CD4-positive, alpha-beta T cell (primary cell): ENCODE data around the gene SEMA5A. TPM values are rescaled to one million over a fixed set of nuclear protein-coding genes. Genes with fewer than 3 reads are reported as not detected.

Experiments
- ATAC-seq: fragments of 200-7000 bp; cut with Tn5 transposase; one replicate; pipeline ENCODE4 v1.10.0; 2022; ENCODE audit warnings: mild to moderate bottlenecking; ENCODE audit not compliant: poor library complexity
- CTCF ChIA-PET: fragments of 350-600 bp; sonication (Branson Sonifier 250); formaldehyde crosslinking; loops from one replicate; lab custom pipeline; 2021; ENCODE audit warnings: antibody characterized with exemption, inconsistent platforms; lab: Charles Lee
- POLR2A ChIA-PET: fragments of 350-600 bp; sonication (Branson Sonifier 250); formaldehyde crosslinking; loops from one replicate; lab custom pipeline; 2021; ENCODE audit warnings: antibody characterized with exemption, inconsistent platforms; lab: Charles Lee
- DNase-seq, 14 experiments: peaks; one replicate each; pipeline ENCODE4 v3.0.0-alpha.2; 2013 to 2020; ENCODE audit warnings: mixed read lengths in 2 of 14
- H3K27ac ChIP-seq, 2 donors: one replicate each; pipeline versions ENCODE4 v1.5.1 to v1.7.0; 2013; ENCODE audit warnings: low read length in 2 of 2, low read depth in 1 of 2, mild to moderate bottlenecking in 1 of 2
- H3K27me3 ChIP-seq, 2 experiments: 1 replicate in 1 of 2; 2 replicates in 1 of 2; pipeline versions ENCODE4 v1.6.1 to v1.7.0; 2013; ENCODE audit warnings: low read length in 2 of 2, control low read depth in 1 of 2, mild to moderate bottlenecking in 1 of 2, moderate library complexity in 1 of 2; ENCODE audit not compliant: insufficient read depth in 2 of 2, control insufficient read depth in 1 of 2
- H3K36me3 ChIP-seq: one replicate; pipeline ENCODE4 v1.6.1; 2013; ENCODE audit warnings: low read length, control low read depth; ENCODE audit not compliant: insufficient read depth
- H3K4me1 ChIP-seq: one replicate; pipeline ENCODE4 v1.6.1; 2013; ENCODE audit warnings: low read length, control low read depth; ENCODE audit not compliant: insufficient read depth
- H3K4me3 ChIP-seq: one replicate; pipeline ENCODE4 v1.5.1; 2013; ENCODE audit warnings: mild to moderate bottlenecking, low read length, moderate library complexity
- H3K9me3 ChIP-seq, 2 experiments: 1 replicate in 1 of 2; 2 replicates in 1 of 2; pipeline versions ENCODE4 v1.6.1 to v1.7.0; 2013; ENCODE audit warnings: low read length in 2 of 2, mild to moderate bottlenecking in 2 of 2, control low read depth in 1 of 2, moderate library complexity in 1 of 2; ENCODE audit not compliant: control insufficient read depth in 1 of 2, insufficient read depth in 1 of 2
- H3K27ac Mint-ChIP-seq: one replicate; pipeline ENCODE4 v1.8.0; 2020; ENCODE audit warnings: mixed read lengths
- H3K27me3 Mint-ChIP-seq: one replicate; pipeline ENCODE4 v1.8.0; 2021; ENCODE audit warnings: mixed read lengths
- H3K36me3 Mint-ChIP-seq: one replicate; pipeline ENCODE4 v1.8.0; 2021; ENCODE audit warnings: low read depth, mixed read lengths
- H3K4me1 Mint-ChIP-seq: one replicate; pipeline ENCODE4 v1.8.0; 2021; ENCODE audit warnings: low read depth, mixed read lengths
- H3K4me3 Mint-ChIP-seq: one replicate; pipeline ENCODE4 v1.8.0; 2020; ENCODE audit warnings: mild to moderate bottlenecking, mixed read lengths
- H3K9me3 Mint-ChIP-seq: one replicate; pipeline ENCODE4 v1.8.0; 2020; ENCODE audit warnings: mixed read lengths
- CTCF ChIP-seq: fragments of 200-600 bp; IDR thresholded peaks from one replicate; pipeline ENCODE4 v1.8.0; 2022; ENCODE audit warnings: antibody characterized with exemption, mild to moderate bottlenecking
- intact Hi-C, 2 experiments: fragments of 100-400 bp; cut with DNase I in 1 of 2; cut with micrococcal nuclease in 1 of 2; formaldehyde crosslinking; loops; one replicate each; pipeline versions ENCODE4 v1.15.1 to v1.9.0; 2023 to 2025; cut with DNase I, micrococcal nuclease
- total RNA-seq, 174 experiments: library from RNA in 2 of 174; stranded (reverse) in 2 of 174; gene quantifications; one replicate each; pipeline ENCODE4 v1.2.3 and lab custom pipeline; 2021 to 2026

The SEMA5A gene
- total RNA-seq, 2 experiments from 2014 or later: 2.0 to 2.9 TPM

GRCh38 chr5:9071524-9071923 is 474.4 kb downstream of the SEMA5A start:
- intact Hi-C loops: no loop called here
- Mint-ChIP-seq H3K4me3 (no peak overlapping the region), H3K27ac (no peak overlapping the region), H3K27me3 (no peaks in the 10 kb centered on the region), H3K36me3 (no peaks in the 10 kb centered on the region), H3K4me1 (no peaks in the 10 kb centered on the region), H3K9me3 (peaks cover 6% of the 10 kb centered on the region)
- CTCF ChIA-PET: no interaction called here
- Histone ChIP-seq H3K27me3 (no peaks in the 10 kb centered on the region), H3K4me1 (no peaks in the 10 kb centered on the region), H3K36me3 (no peaks in the 10 kb centered on the region), H3K9me3 (peaks cover 0 to 5% of the 10 kb centered on the region in 2 experiments), H3K27ac (no peak overlapping the region), H3K4me3 (no peak overlapping the region)
- POLR2A ChIA-PET: no interaction called here
- no peak for TF ChIP-seq CTCF
- ATAC-seq: no peak
- no peak for DNase-seq

- Mint-ChIP-seq H3K4me1 (no peaks in the 10 kb centered on the region), H3K4me3 (no peak overlapping the region), H3K9me3 (peaks cover 6% of the 10 kb centered on the region), H3K36me3 (no peaks in the 10 kb centered on the region), H3K27me3 (no peaks in the 10 kb centered on the region), H3K27ac (no peak overlapping the region)
- DNase-seq (no peak), ATAC-seq (no peak)
- ChIA-PET POLR2A (no interaction called here), CTCF (no interaction called here)
- no peak for TF ChIP-seq CTCF
- intact Hi-C loops: no loop called here
- Histone ChIP-seq H3K27ac (no peak overlapping the region), H3K9me3 (peaks cover 0 to 8% of the 10 kb centered on the region in 2 experiments), H3K4me1 (no peaks in the 10 kb centered on the region), H3K4me3 (no peak overlapping the region), H3K36me3 (no peaks in the 10 kb centered on the region), H3K27me3 (no peaks in the 10 kb centered on the region)
Observed at GRCh38 chr5:9071074-9071473, 474.8 kb downstream of the SEMA5A start.

GRCh38 chr5:9069650-9070049 is 476.2 kb downstream of the SEMA5A start:
- H3K9me3 ChIP-seq: peaks cover 0 to 13% of the 10 kb centered on the region in 2 experiments
- H3K36me3 Mint-ChIP-seq: no peaks in the 10 kb centered on the region
- no peak overlapping the region for H3K27ac Mint-ChIP-seq
- H3K27me3 Mint-ChIP-seq: no peaks in the 10 kb centered on the region
- no peaks in the 10 kb centered on the region for H3K4me1 ChIP-seq
- H3K27me3 ChIP-seq: no peaks in the 10 kb centered on the region
- no peaks in the 10 kb centered on the region for H3K36me3 ChIP-seq
- CTCF ChIA-PET: no interaction called here
- POLR2A ChIA-PET: no interaction called here
- no peak for ATAC-seq
- peaks cover 6% of the 10 kb centered on the region for H3K9me3 Mint-ChIP-seq
- intact Hi-C loops: no loop called here
- DNase-seq: no peak
- H3K27ac ChIP-seq: no peak overlapping the region
- no peak for TF ChIP-seq CTCF
- H3K4me3 ChIP-seq: no peak overlapping the region
- H3K4me3 Mint-ChIP-seq: no peak overlapping the region
- H3K4me1 Mint-ChIP-seq: no peaks in the 10 kb centered on the region
